ENCODE results near the gene NUDCD3. TPM values are rescaled to one million over a fixed set of nuclear protein-coding genes. Genes with fewer than 3 reads are reported as not detected.

Gene NUDCD3
- total and polyA plus RNA-seq, 2 experiments from 2014 or later, result 54.7 to 60.8 TPM

DNA sequence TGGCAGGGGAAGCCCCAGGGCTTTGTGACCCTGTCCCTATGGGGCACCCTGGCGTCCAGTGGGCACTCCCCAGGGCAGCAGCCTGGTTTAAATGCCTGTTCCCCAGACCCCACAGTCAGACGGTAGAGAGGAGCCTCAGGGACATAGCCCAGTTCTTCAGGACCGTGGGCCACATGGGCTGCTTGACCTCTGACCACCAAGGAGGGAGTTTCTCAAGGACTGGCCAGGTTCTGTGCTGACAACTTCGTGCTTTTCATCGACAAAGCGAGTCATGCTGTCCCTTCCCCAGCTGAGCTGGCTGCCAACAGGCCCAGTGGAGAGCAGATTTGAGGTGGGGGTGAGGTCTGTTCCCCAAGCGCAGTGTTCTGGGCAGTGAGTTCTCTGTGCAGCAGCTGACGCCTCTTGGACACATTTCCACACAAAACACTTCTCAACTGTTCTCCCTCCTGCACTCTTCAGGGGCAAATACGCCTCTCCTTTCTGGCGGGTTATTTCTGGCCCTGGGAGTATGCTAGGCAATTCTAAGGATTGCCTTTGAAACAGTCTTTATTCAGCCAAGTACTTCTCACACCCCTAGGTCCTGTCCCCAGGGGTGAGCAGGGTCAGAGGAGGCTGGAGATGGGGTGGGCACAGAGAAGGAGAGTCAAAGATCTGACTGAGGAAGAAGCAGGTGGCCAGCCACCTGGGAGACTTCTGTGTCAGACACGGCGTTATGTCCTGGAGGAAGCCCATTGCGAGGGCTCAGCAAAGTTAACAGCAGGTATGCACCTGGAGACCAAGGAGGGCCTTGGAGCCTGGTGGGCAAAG is 107.8 kb downstream of the NUDCD3 start:
- Histone ChIP-seq H3K27ac (no peak overlapping the region), H2AFZ (no peak overlapping the region), H4K20me1 (ENCODE audit: insufficient read depth, poor library complexity, severe bottlenecking) (no peaks in the 10 kb centered on the region), H3K9me2 (replicated peaks; ENCODE audit: insufficient read depth) (no peaks in the 10 kb centered on the region), H3K27me3 (no peaks in the 10 kb centered on the region), H3K4me1 (ENCODE audit: insufficient read depth) (no peaks in the 10 kb centered on the region), H3K9me3 (ENCODE audit: low read depth) (no peaks in the 10 kb centered on the region), H3K36me3 (replicated peaks; ENCODE audit: insufficient read depth, low read depth) (no peaks in the 10 kb centered on the region), H3K4me2 (no peak overlapping the region), H3K79me2 (no peaks in the 10 kb centered on the region), H3K4me3 (no peak overlapping the region)
- no peak for TF ChIP-seq EZH2phosphoT487 (IDR thresholded peaks at IDR 0.05; ENCODE audit: low read depth, severe bottlenecking, unreplicated experiment)
- no peak for TF ChIP-seq EZH2 (IDR thresholded peaks at IDR 0.05; ENCODE audit: borderline replicate concordance)
- TF ChIP-seq, protein P1, sequence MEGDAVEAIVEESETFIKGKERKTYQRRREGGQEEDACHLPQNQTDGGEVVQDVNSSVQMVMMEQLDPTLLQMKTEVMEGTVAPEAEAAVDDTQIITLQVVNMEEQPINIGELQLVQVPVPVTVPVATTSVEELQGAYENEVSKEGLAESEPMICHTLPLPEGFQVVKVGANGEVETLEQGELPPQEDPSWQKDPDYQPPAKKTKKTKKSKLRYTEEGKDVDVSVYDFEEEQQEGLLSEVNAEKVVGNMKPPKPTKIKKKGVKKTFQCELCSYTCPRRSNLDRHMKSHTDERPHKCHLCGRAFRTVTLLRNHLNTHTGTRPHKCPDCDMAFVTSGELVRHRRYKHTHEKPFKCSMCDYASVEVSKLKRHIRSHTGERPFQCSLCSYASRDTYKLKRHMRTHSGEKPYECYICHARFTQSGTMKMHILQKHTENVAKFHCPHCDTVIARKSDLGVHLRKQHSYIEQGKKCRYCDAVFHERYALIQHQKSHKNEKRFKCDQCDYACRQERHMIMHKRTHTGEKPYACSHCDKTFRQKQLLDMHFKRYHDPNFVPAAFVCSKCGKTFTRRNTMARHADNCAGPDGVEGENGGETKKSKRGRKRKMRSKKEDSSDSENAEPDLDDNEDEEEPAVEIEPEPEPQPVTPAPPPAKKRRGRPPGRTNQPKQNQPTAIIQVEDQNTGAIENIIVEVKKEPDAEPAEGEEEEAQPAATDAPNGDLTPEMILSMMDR (IDR thresholded peaks at IDR 0.05; ENCODE audit: poor library complexity), result no peak
- DNase-seq (ENCODE audit: low spot score), result no peak
- 89% methylated on average over 13 of the region's 13 CpGs for WGBS (ENCODE audit: low lambda C conversion rate, missing lambda C conversion rate)

DNA sequence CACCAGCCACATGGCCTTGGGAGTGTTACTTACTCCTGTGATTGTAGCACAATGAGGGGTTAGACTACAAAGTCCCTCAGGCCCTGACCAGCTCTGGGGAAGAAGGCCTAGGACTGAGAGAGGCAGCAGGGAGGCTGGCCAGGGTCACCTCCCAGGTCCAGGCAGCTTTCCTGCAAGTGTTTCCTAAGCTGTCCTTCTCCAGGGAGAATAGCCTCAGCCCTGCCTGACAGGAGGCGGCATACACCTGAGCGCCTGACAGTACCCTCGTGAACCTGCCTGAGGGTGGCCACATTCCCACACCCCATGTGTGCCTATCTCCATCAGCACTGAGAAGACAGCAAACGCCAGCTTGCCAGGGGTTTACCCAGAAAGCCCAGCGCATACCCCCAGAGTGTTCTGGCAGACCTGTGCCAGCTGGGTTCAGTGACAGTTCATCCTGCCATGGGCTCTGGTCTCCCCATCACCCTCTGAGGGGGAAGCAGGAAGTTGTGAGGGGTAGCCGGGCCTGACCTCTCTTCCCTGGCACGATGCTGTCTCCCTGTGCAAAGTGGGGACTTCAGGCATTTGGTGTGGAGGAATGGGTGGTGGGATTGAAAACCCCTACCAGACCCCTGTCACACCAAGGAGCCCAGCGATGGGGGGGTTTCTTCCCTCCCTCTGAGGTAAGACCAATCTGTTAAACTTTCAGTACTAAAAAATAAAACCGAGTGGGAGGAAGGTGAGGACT is 108.8 kb downstream of the NUDCD3 start:
- H2AFZ ChIP-seq, result no peak overlapping the region
- no peak overlapping the region for H3K4me3 ChIP-seq
- H3K27ac ChIP-seq, result no peak overlapping the region
- WGBS (ENCODE audit: low lambda C conversion rate, missing lambda C conversion rate), result 98% methylated on average over 9 of the region's 9 CpGs
- TF ChIP-seq EZH2 (IDR thresholded peaks at IDR 0.05; ENCODE audit: borderline replicate concordance) (no peak), EZH2phosphoT487 (IDR thresholded peaks at IDR 0.05; ENCODE audit: low read depth, severe bottlenecking, unreplicated experiment) (no peak)
- TF ChIP-seq, protein P1 (IDR thresholded peaks at IDR 0.05; ENCODE audit: poor library complexity), result no peak
- no peaks in the 10 kb centered on the region for H3K36me3 ChIP-seq (replicated peaks; ENCODE audit: insufficient read depth, low read depth)
- no peak for DNase-seq (ENCODE audit: low spot score)
- no peaks in the 10 kb centered on the region for H3K4me1 ChIP-seq (ENCODE audit: insufficient read depth)
- H3K27me3 ChIP-seq, result no peaks in the 10 kb centered on the region
- H3K4me2 ChIP-seq, result no peak overlapping the region
- no peaks in the 10 kb centered on the region for H3K9me3 ChIP-seq (ENCODE audit: low read depth)
- no peaks in the 10 kb centered on the region for H3K9me2 ChIP-seq (replicated peaks; ENCODE audit: insufficient read depth)
- no peaks in the 10 kb centered on the region for H4K20me1 ChIP-seq (ENCODE audit: insufficient read depth, poor library complexity, severe bottlenecking)
- H3K79me2 ChIP-seq, result no peaks in the 10 kb centered on the region

- H3K4me1 ChIP-seq (ENCODE audit: insufficient read depth), result no peaks in the 10 kb centered on the region
- WGBS (ENCODE audit: low lambda C conversion rate, missing lambda C conversion rate), result 98% methylated on average over 4 of the region's 4 CpGs
- no peak overlapping the region for H3K27ac ChIP-seq
- H3K9me2 ChIP-seq (replicated peaks; ENCODE audit: insufficient read depth), result no peaks in the 10 kb centered on the region
- H3K4me2 ChIP-seq, result no peak overlapping the region
- DNase-seq (ENCODE audit: low spot score), result no peak
- H3K4me3 ChIP-seq, result no peak overlapping the region
- H2AFZ ChIP-seq, result no peak overlapping the region
- no peaks in the 10 kb centered on the region for H4K20me1 ChIP-seq (ENCODE audit: insufficient read depth, poor library complexity, severe bottlenecking)
- no peaks in the 10 kb centered on the region for H3K79me2 ChIP-seq
- H3K9me3 ChIP-seq (ENCODE audit: low read depth), result no peaks in the 10 kb centered on the region
- no peaks in the 10 kb centered on the region for H3K36me3 ChIP-seq (replicated peaks; ENCODE audit: insufficient read depth, low read depth)
- TF ChIP-seq, protein P1 (IDR thresholded peaks at IDR 0.05; ENCODE audit: poor library complexity), result no peak
- TF ChIP-seq EZH2 (IDR thresholded peaks at IDR 0.05; ENCODE audit: borderline replicate concordance), result no peak
- TF ChIP-seq EZH2phosphoT487 (IDR thresholded peaks at IDR 0.05; ENCODE audit: low read depth, severe bottlenecking, unreplicated experiment), result no peak
- H3K27me3 ChIP-seq, result no peaks in the 10 kb centered on the region
These were observed 109.5 kb downstream of the NUDCD3 start for GRCh38 chr7:44380831-44381493.
